Activated CD8-positive, alpha-beta memory T cell treated with anti-CD3 and anti-CD28 coated beads, Interleukin-2, amount 50 U/mL, for 1 hour (primary cell): ENCODE data around the gene GPC5.

Source experiments
- DNase-seq: peaks from one replicate; pipeline ENCODE4 v3.0.0-alpha.2; 2020; ENCODE audit errors: extremely low read depth

GPC5 gene

GRCh38 chr13:92150606-92151005 is 752.2 kb downstream of the GPC5 start:
- DNase-seq: no peak

DNA sequence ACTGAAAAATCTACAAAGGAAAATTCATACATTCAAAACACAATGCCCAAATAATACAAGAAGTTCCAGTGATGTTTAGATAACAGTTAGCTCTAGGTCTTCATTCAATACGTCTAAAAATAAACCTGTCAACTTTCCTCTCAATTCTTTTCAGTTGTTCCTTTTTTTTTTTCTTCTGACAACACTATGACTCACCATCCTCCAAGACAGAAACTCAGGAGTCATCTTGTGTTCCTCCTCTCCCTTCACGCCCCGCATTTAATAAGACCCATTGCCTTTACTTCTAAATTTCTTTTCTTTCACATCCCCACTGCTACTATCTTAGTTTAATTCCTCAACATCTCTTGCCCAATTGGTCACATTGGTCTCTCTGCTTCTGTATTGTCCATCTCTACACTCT is 759.9 kb downstream of the GPC5 start:
- DNase-seq: no peak

DNA sequence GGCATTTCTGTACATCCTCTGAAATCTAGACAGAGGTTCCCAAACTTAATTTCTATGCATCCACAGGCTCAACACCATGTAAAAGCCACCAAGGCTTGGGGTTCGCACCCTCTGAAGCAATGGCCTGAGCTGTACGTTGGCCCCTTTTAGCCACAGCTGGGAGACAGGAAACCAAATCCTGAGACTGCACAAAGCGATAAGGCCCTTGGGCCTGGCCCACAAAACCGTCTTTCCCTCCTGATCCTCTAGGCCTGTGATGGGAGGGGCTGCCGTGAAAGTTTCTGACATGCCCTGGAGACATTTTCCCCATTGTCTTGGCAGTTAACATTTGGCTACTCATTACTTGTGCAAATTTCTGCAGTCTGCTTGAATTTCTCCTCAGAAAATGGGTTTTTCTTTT is 766.4 kb downstream of the GPC5 start:
- no peak for DNase-seq

GRCh38 chr13:92172191-92172590 is 773.8 kb downstream of the GPC5 start:
- no peak for DNase-seq

DNA sequence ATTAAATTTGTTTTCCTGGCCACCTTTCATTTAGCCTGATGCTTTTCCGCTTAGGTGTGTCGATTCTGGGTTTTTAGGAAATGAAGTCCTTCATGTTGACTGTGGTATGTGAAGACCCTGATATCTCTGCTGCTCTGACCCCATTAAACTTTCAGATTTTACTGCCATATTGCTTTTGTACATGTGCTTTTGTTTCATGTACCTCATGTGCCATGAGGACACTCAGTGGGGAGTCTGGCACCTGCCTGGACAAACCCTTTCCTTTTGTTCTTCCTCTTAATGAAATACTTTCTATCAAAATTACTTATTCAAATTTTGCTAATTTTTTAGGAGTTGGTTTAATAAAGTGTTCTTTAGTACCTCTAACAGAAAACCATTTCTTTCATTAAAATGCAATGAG is 774.8 kb downstream of the GPC5 start:
- no peak for DNase-seq

DNA sequence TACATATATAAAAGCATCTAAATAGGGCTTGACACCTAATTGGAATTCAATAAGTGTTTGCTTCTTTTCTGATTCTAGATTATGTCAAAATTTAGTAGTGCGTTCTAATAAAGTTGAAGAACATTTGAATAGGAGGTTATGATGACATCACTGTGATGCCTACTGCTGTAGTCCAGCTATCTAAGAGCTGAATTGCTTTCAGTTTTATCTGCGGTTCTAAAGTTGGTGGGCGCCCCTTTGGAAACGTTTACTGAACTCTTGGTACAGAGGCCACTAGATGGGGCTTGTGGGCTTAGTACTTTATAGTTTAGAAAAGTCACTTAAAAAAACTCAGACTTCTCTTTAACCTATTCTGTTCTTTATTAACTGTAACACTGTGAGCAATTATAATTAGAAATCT is 776.9 kb downstream of the GPC5 start:
- no peak for DNase-seq

DNA sequence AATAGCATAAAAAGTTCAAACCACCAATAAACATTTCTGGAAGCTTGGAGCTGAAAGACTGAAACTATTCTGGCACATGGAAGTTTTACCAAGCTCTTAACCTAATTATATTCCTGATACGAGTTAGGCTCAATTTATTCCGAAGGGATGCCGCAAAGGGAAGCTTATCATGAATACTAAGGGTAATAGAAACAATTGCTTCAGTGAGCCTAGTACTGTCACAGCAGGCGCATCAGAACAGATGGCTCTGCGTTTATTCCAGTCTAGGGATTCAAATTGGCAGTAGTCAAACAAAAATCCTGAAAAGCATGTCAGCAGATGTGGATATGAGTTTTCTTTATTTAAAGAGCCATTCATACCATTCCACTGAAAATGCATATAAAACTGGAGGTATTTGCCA is 779.5 kb downstream of the GPC5 start:
- DNase-seq: no peak

GRCh38 chr13:92179223-92179622 is 780.8 kb downstream of the GPC5 start:
- DNase-seq: no peak

- no peak for DNase-seq
Measured at GRCh38 chr13:92187378-92187989, 789.1 kb downstream of the GPC5 start.

GRCh38 chr13:92188574-92188973 is 790.2 kb downstream of the GPC5 start:
- no peak for DNase-seq

- no peak for DNase-seq
Measured at GRCh38 chr13:92196591-92197256, 798.3 kb downstream of the GPC5 start.

DNA sequence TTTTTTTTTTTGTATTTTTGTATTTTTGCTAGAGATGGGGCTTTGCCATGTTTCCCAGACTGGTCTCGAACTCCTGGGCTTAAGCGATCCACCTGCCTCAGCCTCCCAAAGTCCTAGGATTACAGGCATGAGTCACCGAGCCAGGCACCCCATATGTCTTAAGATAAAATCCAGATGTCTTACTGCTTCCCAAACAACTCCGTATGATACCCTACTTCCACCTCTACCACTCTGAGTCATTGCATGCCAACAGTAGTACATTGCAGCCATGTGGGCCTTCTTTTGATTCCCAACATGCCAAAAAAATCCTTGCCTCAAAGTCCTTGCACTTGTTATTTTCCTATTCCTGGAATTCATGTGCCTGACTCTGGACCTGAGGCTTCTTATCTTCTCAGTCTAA is 799.2 kb downstream of the GPC5 start:
- no peak for DNase-seq

GRCh38 chr13:92218615-92219014 is 820.2 kb downstream of the GPC5 start:
- DNase-seq: no peak

GRCh38 chr13:92221916-92222315 is 823.5 kb downstream of the GPC5 start:
- no peak for DNase-seq

- no peak for DNase-seq
Measured at GRCh38 chr13:92224052-92224821, 825.8 kb downstream of the GPC5 start.

GRCh38 chr13:92224825-92225224 is 826.4 kb downstream of the GPC5 start:
- no peak for DNase-seq

DNA sequence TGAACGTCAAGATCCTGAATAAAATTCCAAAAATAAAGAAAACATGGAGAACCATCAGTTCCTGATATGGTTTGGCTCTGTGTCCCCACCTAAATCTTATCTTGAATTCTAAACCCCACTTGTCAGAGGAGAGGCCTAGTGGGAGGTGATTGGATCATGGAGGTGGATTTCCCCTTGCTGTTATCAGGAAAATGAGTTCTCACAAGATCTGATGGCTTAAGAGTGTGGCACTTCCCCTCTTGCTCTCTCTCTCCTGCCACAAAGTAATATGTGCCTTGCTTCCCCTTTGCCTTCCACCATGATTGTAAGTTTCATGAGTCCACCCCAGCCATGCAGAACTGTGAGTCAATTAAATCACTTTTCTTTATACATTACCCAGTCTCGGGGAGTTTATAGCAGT is 827.4 kb downstream of the GPC5 start:
- DNase-seq: no peak

DNA sequence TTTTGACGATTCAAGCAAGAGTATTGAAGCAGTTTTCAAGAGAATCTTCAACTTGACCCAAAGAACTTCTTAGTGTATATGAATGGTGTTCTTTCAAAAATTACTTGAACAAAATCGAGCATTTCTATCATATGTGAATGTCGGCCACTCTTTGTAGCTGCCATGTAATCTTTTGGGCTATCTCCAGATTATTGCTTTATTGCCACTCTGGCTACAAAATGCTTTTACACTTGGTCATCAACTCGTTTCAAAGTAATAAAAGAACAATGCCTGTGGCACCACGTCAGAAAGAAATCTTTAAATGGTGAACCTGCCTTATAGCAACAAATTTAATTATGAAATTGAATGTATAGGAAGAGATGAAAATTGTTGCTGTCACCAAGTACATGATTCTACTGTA is 834.5 kb downstream of the GPC5 start:
- DNase-seq: no peak

DNA sequence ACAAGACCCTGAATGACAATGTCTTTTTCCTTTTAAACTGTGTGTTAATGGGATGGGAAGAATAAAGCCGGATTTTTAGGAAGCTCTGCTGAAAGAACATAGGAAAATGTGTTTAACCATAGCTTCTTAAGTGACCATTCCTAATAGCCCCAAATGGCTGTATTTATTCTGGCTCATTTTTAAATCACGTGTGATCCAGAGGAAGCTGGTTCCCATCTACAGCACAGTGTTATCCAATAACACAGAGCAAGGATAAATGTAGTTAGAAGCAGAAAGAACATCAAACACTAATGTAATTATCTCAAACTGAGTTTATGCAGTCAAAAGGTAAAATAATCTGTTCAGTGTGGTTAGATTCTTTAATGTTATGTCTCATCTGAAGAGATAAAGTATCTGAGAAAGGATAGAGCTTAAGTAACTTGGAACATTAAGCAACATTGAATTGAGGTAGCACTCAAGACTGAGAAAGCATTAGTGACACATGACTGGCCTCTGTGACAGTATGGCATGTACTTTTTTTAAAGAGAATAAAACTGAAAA is 853.3 kb downstream of the GPC5 start:
- no peak for DNase-seq

- no peak for DNase-seq
Measured at GRCh38 chr13:92255526-92255925, 857.1 kb downstream of the GPC5 start.

GRCh38 chr13:92256211-92256610 is 857.8 kb downstream of the GPC5 start:
- DNase-seq: no peak

- no peak for DNase-seq
Measured at GRCh38 chr13:92259046-92259445, 860.6 kb downstream of the GPC5 start.

DNA sequence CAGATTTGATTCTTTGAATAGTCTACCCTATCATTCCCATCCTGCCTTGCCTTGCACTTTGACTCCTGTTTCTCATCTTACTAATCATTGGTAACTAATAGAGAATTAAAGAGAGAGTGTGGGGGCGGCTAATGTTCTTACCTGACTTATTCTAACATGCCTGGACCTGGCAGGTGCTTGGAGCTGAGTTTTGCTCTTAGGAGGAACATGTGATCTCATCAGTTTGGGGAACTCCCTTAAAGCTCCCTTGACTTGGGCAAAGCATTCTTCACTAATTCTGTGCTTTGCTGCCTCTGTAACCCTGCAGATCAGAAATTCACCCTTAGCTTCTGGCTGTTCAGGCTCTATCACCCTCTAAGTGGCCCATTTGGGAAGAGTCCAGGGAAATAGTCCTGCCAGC is 861.1 kb downstream of the GPC5 start:
- DNase-seq: no peak
